Measurements from ENCODE around the gene PSMD3.
"Not testable (repeated sequence)": the region's sequence is repeated elsewhere in the genome, so short reads cannot be mapped to it uniquely, and the experiment has no call there.

Gene PSMD3

GRCh38 chr17:39980351-39981206, at the start of gene PSMD3:
TSS of gene PSMD3 (plus strand) at chr17:39980807. CDS start at chr17:39980971, 164 bp downstream.
- peak; percentile 100 for DNase-seq

GRCh38 chr17:39933912-39934311, 46.7 kb upstream of the PSMD3 start:
- no peak for DNase-seq

GRCh38 chr17:39934324-39934723, 46.3 kb upstream of the PSMD3 start:
- DNase-seq = no peak

- no peak for DNase-seq
Observed at GRCh38 chr17:39935909-39936308, 44.7 kb upstream of the PSMD3 start.

GRCh38 chr17:39937447-39937846, 43.2 kb upstream of the PSMD3 start:
- DNase-seq = no peak

GRCh38 chr17:39938140-39938869, 42.3 kb upstream of the PSMD3 start:
- no peak for DNase-seq

- no peak for DNase-seq
Observed at GRCh38 chr17:39939106-39939505, 41.5 kb upstream of the PSMD3 start.

- peak; percentile 55 for DNase-seq
Observed at GRCh38 chr17:39939588-39940419, 40.8 kb upstream of the PSMD3 start.

GRCh38 chr17:39943702-39944392, 36.8 kb upstream of the PSMD3 start:
- DNase-seq = no peak

- DNase-seq = no peak
Observed at GRCh38 chr17:39944393-39944711, 36.3 kb upstream of the PSMD3 start.

GRCh38 chr17:39946551-39947330, 33.9 kb upstream of the PSMD3 start:
- no peak for DNase-seq

GRCh38 chr17:39948489-39948828, 32.1 kb upstream of the PSMD3 start:
- not testable (repeated sequence) for DNase-seq

GRCh38 chr17:39949028-39949427, 31.6 kb upstream of the PSMD3 start:
- no peak for DNase-seq

GRCh38 chr17:39950871-39951348, 29.7 kb upstream of the PSMD3 start:
- no peak for DNase-seq

GRCh38 chr17:39951924-39952679, 28.5 kb upstream of the PSMD3 start:
- no peak for DNase-seq

- peak; percentile 91 for DNase-seq
Observed at GRCh38 chr17:39952680-39953470, 27.7 kb upstream of the PSMD3 start.

- DNase-seq = no peak
Observed at GRCh38 chr17:39953471-39953888, 27.1 kb upstream of the PSMD3 start.

GRCh38 chr17:39954876-39955275, 25.7 kb upstream of the PSMD3 start:
- no peak for DNase-seq

- no peak for DNase-seq
Observed at GRCh38 chr17:39955726-39956225, 24.8 kb upstream of the PSMD3 start.

- DNase-seq = no peak
Observed at GRCh38 chr17:39960524-39961041, 20.0 kb upstream of the PSMD3 start.

Measured in inflammatory macrophage treated with lipopolysaccharide for 4 hours (primary cell).